PC-3 (cell line): ENCODE results near the gene ESPNL. TPM values are rescaled to one million over a fixed set of nuclear protein-coding genes. Genes with fewer than 3 reads are reported as not detected.

Experiments used
- ATAC-seq: fragments of 200-7000 bp; cut with Tn5 transposase; 2 replicates; pipeline ENCODE4 v1.9.1; 2020; ENCODE audit warnings: mild to moderate bottlenecking, moderate library complexity
- BruUV-seq: library from RNA; stranded (reverse); fragments of 400-500 nt; replicated peaks from 2 replicates; lab custom pipeline; 2021; lab: Mats Ljungman, UMichigan
- CTCF ChIA-PET: fragments of 300-600 bp; sonication (Branson Sonifier 250); formaldehyde crosslinking; loops from one replicate; lab custom pipeline; 2022; ENCODE audit warnings: antibody characterized with exemption; lab: Charles Lee
- POLR2A ChIA-PET: fragments of 300-600 bp; sonication (Branson Sonifier 250); formaldehyde crosslinking; loops from one replicate; lab custom pipeline; 2022; ENCODE audit warnings: antibody characterized with exemption; ENCODE audit not compliant: unreplicated experiment; lab: Charles Lee
- DNase-seq: peaks from one replicate; pipeline ENCODE4 v3.0.0-alpha.2; 2015
- H2AFZ ChIP-seq: fragments of 300-600 bp; sonication (generic); 2 replicates; pipeline ENCODE4 v1.6.0; 2016; ENCODE audit warnings: antibody characterized with exemption, low read length
- H3F3A ChIP-seq: fragments of 300-600 bp; sonication (generic); one replicate; pipeline ENCODE4 v1.6.0; 2017; ENCODE audit warnings: antibody characterized with exemption, low read length, control low read depth, mild to moderate bottlenecking; ENCODE audit not compliant: unreplicated experiment
- H3K27ac ChIP-seq: fragments of 300-600 bp; sonication (generic); 2 replicates; pipeline ENCODE4 v1.5.1; 2016; ENCODE audit warnings: mild to moderate bottlenecking, low read length
- H3K27me3 ChIP-seq: fragments of 300-600 bp; sonication (generic); 2 replicates; pipeline ENCODE4 v1.6.1; 2016; ENCODE audit warnings: low read length, mixed read lengths
- H3K36me3 ChIP-seq: fragments of 300-600 bp; sonication (generic); 2 replicates; pipeline ENCODE4 v1.6.1; 2016; ENCODE audit warnings: low read depth, mixed run types, low read length, mixed read lengths
- H3K4me1 ChIP-seq: fragments of 300-600 bp; sonication (generic); 2 replicates; pipeline ENCODE4 v1.5.1; 2016; ENCODE audit warnings: low read length; ENCODE audit not compliant: insufficient read depth
- H3K4me2 ChIP-seq: fragments of 300-600 bp; sonication (generic); 2 replicates; pipeline ENCODE4 v1.6.0; 2016; ENCODE audit warnings: low read length
- H3K4me3 ChIP-seq: fragments of 300-600 bp; sonication (generic); 2 replicates; pipeline ENCODE4 v1.5.1; 2016; ENCODE audit warnings: mild to moderate bottlenecking, low read length, mixed read lengths
- H3K79me2 ChIP-seq: fragments of 300-600 bp; sonication (generic); 2 replicates; pipeline ENCODE4 v1.6.1; 2017; ENCODE audit warnings: low read length, mixed read lengths
- H3K9ac ChIP-seq: fragments of 300-600 bp; sonication (generic); 2 replicates; pipeline ENCODE4 v1.6.0; 2016; ENCODE audit warnings: mild to moderate bottlenecking, low read length
- H3K9me2 ChIP-seq: fragments of 300-600 bp; sonication (generic); replicated peaks from 2 replicates; pipeline ENCODE4 v1.6.1; 2016; ENCODE audit warnings: mixed run types, low read length, mixed read lengths
- H3K9me3 ChIP-seq: fragments of 300-600 bp; sonication (generic); 2 replicates; pipeline ENCODE4 v1.6.1; 2016; ENCODE audit warnings: low read length, mixed read lengths
- H4K20me1 ChIP-seq: fragments of 300-600 bp; sonication (generic); 2 replicates; pipeline ENCODE4 v1.6.1; 2016; ENCODE audit warnings: low read length, mixed read lengths
- CTCF ChIP-seq: fragments of 300-600 bp; sonication (generic); conservative IDR thresholded peaks from 2 replicates; pipeline ENCODE4 v1.5.1; 2017; ENCODE audit warnings: antibody characterized with exemption, low read depth, mild to moderate bottlenecking, low read length
- EZH2 ChIP-seq: fragments of 300-600 bp; sonication (generic); IDR thresholded peaks from one replicate; pipeline ENCODE4 v1.6.1; 2017; ENCODE audit warnings: antibody characterized with exemption, mild to moderate bottlenecking, low read length; ENCODE audit not compliant: unreplicated experiment
- EZH2phosphoT487 ChIP-seq: fragments of 300-600 bp; sonication (generic); IDR thresholded peaks from 2 replicates; pipeline ENCODE4 v1.6.1; 2018; ENCODE audit warnings: mild to moderate bottlenecking, antibody characterized with exemption, low read length, borderline replicate concordance
- intact Hi-C: fragments of 100-400 bp; cut with micrococcal nuclease; formaldehyde crosslinking; loops from 2 replicates; pipeline ENCODE4 v1.9.0; 2023
- total RNA-seq: library from RNA; depleted of rRNA; stranded (reverse); fragments of >200 nt; gene quantifications from 2 replicates; pipeline ENCODE4 v1.2.3, GENCODE V29; 2014

ESPNL gene
- total RNA-seq, 1 experiment from 2014 or later = not detected

- intact Hi-C loops = loop anchor here (1.0 to 2.0 kb wide), 2 partner anchors 46 to 249 kb away; partner anchors contain the start of gene SCLY
- DNase-seq = peak; percentile 49
Measured at GRCh38 chr2:238106698-238107524, 6.8 kb downstream of the ESPNL start.

GRCh38 chr2:238107525-238108422 lies 7.6 kb downstream of the ESPNL start:
- no peak overlapping the region for H3K9ac ChIP-seq

More at GRCh38 chr2:238106698-238107524, 6.8 kb downstream of the ESPNL start:
- TF ChIP-seq EZH2 (no peak), CTCF (peak; percentile 48), EZH2phosphoT487 (no peak)
- H3K27me3 ChIP-seq = no peaks in the 10 kb centered on the region
- H3K4me1 ChIP-seq = no peaks in the 10 kb centered on the region
- H3K4me3 ChIP-seq = peak overlapping the region; percentile 65
- ChIA-PET CTCF (no interaction called here), POLR2A (no interaction called here)
- BruUV-seq = no TSS peak
- peak; percentile 61 for ATAC-seq
- no peaks in the 10 kb centered on the region for H4K20me1 ChIP-seq
- peak overlapping the region; percentile 68 for H2AFZ ChIP-seq
- H3K79me2 ChIP-seq = no peaks in the 10 kb centered on the region
- H3K36me3 ChIP-seq = no peaks in the 10 kb centered on the region
- no peak overlapping the region for H3K9ac ChIP-seq
- H3K27ac ChIP-seq = no peak overlapping the region
- no peaks in the 10 kb centered on the region for H3F3A ChIP-seq
- peak overlapping the region; percentile 81 for H3K4me2 ChIP-seq
- H3K9me2 ChIP-seq = no peaks in the 10 kb centered on the region
- H3K9me3 ChIP-seq = no peaks in the 10 kb centered on the region

More at GRCh38 chr2:238107525-238108422, 7.6 kb downstream of the ESPNL start:
- Histone ChIP-seq H3K4me2 (peak overlapping the region; percentile 81), H3K27ac (no peak overlapping the region), H3K79me2 (no peaks in the 10 kb centered on the region), H3K36me3 (no peaks in the 10 kb centered on the region), H3F3A (no peaks in the 10 kb centered on the region), H2AFZ (peak overlapping the region; percentile 68), H3K4me3 (peak overlapping the region; percentile 65), H3K27me3 (no peaks in the 10 kb centered on the region), H3K4me1 (no peaks in the 10 kb centered on the region), H4K20me1 (no peaks in the 10 kb centered on the region), H3K9me2 (no peaks in the 10 kb centered on the region), H3K9me3 (no peaks in the 10 kb centered on the region)
- DNase-seq (peak; percentile 7), ATAC-seq (peak; percentile 75)
- POLR2A ChIA-PET = no interaction called here
- TF ChIP-seq EZH2 (no peak), EZH2phosphoT487 (no peak), CTCF (no peak; the same call in 1 of the 2 replicates)
- CTCF ChIA-PET = no interaction called here
- intact Hi-C loops = loop anchor here (1.0 to 2.0 kb wide), 2 partner anchors 47 to 249 kb away; partner anchors contain the start of gene SCLY
- BruUV-seq = no TSS peak
